DMS153 treated with DMSO at 0.1 percent for 48 hours (cell line): ENCODE results near the gene ANKS3.

Source experiments
- DNase-seq: peaks from one replicate; lab custom pipeline; 2025; ENCODE audit not compliant: unreplicated experiment; lab: John Stamatoyannopoulos, UW

ANKS3 gene

DNA sequence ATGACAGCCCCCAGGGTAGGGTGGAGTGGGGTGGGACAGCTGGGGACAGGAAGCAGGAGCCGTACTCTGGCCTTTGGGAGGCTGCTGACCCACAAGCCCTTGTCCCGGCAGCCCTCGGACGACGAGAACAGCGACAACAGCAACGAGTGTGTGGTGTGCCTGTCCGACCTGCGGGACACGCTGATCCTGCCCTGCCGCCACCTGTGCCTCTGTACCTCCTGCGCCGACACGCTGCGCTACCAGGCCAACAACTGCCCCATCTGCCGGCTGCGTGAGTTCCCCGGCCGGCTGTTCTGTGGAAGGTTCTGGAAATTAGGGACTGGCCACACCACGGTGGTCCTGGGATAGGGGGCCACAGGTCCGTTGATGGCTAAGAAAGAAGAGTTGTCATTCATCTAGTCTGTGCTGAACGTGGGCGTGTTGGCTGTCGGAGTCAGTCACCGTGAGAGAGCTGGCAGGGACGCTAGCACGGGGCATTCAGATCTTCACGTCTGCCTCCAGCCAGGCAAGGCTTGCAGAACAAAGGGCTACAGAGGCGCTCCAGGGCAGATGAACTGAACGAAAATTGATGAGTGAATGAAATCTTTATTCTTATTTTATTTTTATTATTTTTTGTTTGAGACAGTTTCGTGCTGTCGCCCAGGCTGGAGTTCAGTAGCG lies 60.6 kb downstream of the ANKS3 start:
- no peak for DNase-seq

GRCh38 chr16:4668313-4668960 lies 65.6 kb downstream of the ANKS3 start:
- no peak for DNase-seq

GRCh38 chr16:4667203-4667963 lies 66.7 kb downstream of the ANKS3 start:
- no peak for DNase-seq

GRCh38 chr16:4666537-4667202 lies 67.4 kb downstream of the ANKS3 start:
- DNase-seq = no peak

DNA sequence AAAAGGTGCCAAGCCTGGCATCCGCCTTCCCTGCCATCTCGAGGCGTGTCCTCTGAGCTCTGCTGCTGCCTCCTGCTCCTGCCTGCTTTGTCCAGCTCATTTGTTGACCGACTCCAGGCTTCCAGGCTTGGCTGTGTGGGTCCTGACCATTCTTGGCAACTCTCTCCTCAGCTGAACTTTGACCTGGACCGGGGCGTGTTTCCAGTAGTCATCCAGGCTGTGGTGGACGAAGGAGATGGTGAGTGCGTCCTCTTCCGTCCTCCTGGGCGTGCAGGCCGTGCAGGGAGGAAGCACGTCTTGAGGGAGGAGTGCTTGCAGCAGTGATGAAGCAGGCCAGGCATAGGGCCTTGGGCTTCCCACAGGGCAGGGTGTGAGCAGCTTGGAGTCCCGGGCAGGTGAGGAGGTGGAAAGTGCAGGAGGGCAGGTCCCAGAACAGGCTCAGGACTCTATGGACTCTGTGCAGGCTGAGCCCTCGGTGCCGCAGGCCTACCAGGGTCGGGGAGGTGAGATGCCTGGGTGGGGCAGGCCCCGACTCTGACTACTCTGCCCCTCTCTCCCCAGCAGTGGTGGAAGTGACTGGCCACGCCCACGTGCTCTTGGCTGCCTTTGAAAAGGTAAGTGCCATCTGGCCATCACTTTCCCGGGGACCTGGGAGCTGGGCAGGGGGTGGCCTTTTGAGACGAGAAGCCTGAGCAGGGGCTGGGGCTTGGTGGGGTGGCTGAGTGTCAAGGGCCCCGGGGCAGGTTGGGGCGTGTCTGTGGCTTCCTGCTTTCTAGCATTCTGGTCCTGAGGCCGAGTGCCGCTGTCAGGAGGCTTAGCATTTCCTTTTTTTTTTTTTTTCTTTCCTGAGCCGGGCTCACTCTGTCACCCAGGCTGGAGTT lies 69.3 kb downstream of the ANKS3 start:
- peak; percentile 49 for DNase-seq

DNA sequence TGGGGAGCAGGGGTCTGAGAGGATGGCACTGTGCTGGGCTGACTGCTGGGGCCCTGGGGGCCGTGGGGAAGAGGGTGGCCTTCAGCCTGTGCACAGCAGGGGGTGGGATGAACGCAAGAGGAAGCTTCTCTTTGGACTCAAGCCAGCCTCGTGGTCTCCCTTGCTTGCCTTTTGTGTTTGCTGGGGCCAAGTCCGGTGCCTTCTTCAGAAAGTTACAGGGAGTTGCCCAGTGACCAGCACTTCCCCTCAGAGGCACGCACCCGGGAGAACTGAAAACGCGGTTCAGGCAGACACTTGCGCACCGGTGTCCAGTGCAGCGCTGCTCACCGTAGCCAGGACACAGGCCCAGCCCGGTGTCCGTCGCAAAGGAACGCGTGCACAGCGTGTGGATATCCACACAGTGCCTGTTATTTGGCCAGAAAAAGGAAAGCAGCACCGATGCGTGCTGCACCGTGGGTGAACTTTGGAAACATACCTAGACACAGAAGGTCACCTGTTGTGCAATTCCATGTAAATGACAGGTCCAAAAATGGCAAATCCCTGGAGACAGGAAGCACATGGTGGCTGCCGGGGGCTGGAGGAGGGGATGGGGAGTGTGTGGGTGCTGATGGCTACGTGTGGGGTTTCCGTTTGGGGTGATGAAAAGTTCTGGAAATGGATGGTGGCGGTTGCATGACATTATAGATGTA lies 70.2 kb downstream of the ANKS3 start:
- DNase-seq = no peak

DNA sequence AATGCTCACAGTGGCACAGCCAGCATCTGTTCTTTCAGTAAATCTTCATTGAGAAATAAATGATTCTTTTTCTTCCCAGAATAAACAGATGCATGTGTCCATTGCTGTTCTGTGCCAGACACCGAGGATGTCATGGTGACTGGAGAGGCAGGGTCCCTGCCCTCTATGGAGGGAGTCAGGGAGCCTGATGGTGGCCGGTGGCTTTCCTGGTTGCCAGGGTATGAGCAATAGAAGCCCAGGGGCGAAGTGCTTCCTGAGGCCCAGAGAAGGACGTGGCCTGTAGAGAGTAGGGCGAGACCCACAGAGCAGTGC lies 70.7 kb downstream of the ANKS3 start:
- no peak for DNase-seq

DNA sequence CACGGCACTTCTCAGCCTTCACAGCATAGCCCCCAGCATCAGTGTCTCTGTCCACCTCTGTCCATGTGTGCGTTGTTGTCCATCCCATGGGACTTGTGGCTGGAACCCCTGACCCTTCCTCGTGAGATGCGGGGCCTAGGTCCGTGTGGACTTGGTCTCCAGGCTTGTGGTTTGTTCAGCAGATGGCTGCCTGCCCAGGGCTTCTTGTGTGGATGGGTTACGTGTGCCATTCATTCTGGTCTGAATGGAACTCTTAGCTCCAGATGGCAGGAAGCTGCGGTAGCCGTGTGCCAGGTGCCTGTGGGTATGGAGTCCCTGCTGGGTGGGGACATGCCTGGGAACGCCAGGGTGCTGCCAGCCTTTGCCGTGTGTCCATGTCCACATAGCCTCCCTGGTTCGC lies 72.4 kb downstream of the ANKS3 start:
- DNase-seq = peak; percentile 77

DNA sequence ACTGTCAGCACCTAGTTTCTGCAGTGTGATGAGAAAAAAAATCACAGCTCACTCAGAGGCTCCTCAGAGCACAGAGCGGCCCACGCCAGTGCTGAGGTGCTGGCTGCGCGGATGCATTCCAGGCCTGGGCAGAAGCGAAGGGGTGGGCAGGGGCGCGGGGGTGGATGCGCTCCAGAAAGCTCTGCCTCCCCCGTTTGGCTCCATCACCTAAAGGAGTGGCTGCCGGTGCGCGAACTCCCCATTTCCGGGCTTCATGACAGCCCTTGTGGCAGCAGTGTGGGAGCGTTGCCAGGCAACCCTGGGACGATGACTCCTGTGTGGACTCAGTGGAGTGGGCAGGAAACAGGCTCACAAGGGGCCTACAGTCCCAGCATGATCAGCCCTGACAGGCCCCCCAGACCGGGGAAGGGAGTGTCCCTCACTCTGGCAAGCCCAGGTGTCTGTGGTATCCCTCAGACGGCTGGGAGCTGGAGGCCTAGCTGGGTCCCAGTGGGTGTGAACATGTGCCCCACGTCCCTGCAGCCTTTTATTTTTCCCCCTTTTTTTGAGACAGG lies 73.5 kb downstream of the ANKS3 start:
- peak; percentile 88 for DNase-seq

DNA sequence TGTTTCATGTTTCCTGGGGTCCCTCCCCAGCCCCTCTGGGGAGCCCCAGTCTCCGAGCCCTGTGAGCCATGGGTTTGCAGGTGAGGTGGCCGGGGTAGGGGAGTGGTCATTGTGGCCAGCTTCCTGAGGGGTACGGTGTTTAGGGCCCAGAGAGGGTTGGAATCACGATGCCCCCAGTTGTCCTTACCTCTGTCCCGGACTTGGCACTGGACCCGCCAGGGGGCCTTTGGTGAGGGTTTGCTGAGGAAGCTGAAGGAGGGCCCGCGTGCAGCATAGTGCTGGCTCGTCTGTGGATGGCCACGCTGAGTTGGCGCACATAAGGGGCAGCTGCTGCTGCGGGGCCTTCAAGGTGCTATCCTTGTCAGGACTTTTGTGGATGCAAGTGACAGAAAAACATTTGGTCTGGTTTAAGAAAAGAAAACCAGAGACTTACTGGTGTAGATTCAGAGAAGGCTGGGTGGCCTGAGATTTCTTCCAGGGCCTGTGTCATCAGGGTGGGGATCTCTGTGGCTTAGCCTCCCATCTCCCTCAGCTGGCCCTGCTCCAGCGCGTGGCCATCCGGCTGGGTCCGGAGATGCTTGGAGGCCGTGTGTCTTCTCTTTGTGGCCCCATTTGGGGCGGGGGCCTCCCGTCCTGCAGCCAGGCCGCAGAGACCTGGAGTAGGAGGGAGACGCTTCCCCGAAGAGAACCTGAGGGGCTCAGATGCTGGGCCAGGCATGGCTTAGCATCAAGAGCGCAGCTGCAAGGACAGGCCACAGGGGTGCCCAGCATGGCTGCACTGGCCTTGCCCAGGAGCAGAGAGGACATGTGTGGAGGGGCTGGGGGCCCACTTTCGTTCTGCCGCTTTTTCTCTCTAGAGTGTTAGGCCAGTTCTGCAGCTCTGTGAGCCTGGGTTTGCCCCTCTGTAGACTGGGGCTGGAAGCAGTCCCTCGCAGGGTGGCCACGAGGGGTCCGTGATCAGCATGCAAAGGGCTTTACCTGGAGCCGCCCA lies 74.4 kb downstream of the ANKS3 start:
- no peak for DNase-seq

GRCh38 chr16:4656695-4657686 lies 77.1 kb downstream of the ANKS3 start:
- no peak for DNase-seq

- DNase-seq = no peak
Observed at GRCh38 chr16:4656221-4656620, 77.8 kb downstream of the ANKS3 start.

GRCh38 chr16:4655801-4656200 lies 78.3 kb downstream of the ANKS3 start:
- no peak for DNase-seq

GRCh38 chr16:4654964-4655590 lies 79.0 kb downstream of the ANKS3 start:
- DNase-seq = no peak

- DNase-seq = no peak
Observed at GRCh38 chr16:4654011-4654963, 79.8 kb downstream of the ANKS3 start.

GRCh38 chr16:4652561-4652960 lies 81.5 kb downstream of the ANKS3 start:
- no peak for DNase-seq
